ENCODE results near the gene TLCD1.

TLCD1 gene

DNA sequence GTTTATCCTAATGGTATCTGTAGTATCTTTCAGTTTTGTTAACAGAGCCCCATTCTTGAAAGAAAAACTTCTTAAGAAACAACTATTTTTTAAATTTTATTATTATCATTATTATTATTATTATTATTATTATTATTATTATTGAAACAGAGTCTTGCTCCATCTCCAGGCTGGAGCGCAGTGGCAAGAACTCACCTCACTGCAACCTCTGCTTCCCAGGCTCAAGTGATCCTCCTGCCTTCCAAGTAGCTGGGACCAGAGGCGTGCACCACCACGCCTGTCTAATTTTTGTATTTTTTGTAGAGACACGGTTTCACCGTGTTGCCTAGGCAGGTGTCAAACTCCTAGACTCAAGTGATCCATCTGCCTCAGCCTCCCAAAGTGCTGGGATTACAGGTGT lies 40.7 kb downstream of the TLCD1 start:
- DNase-seq: no peak

DNA sequence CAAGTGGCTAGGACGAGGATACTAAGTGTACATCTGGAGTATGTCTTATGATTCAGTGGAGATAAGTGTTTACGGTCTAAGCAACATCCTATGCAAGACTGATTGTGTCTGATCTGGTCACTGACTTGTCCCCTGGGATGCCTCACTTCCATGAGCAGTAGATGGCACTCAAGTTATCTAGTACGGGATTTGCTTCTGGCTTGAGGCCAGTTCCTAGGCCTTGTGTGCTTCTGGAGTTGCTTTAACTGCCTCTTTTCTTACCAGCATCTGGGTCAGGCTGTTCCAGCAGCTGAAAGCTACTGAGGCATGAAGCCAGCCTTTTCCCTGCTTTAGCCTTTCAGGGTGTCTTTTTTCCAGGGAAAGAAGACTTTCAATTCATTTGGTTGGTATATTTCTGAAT lies 41.1 kb downstream of the TLCD1 start:
- peak in 1 of 4 experiments; percentile 6 for DNase-seq

DNA sequence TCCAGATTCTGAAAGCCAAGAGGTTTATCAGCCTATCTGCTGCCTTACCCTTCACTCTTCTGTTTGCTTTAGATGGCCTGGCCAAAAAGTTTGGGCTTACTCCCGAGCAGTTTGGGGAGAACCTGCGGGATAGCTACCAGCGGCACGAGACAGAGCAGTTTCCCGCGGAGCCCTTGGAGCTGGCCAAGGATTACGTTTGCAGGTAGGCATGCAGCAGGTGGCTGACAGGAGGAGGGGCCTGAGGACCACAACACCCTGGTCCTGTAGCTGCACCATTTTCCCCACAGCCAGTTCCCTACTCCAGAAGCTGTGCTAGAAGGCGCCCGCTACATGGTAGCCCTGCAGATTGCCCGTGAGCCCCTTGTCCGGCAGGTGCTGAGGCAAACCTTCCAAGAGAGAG lies 43.4 kb downstream of the TLCD1 start:
- no peak for DNase-seq

DNA sequence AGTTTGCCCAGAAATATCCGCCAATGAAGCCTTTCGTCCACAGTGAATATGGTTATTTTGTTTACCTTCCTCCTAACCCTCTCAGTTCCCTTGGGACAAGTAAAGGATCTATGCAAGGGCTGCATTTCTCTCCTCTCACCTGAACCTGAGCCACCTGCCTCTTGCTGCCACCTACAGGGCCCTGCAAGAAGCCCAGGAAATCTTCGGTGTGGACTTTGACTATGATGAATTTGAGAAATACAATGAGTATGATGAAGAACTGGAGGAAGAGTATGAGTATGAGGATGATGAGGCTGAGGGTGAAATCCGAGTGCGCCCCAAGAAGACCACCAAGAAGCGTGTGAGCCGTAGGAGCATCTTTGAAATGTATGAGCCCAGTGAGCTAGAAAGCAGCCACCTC lies 50.1 kb downstream of the TLCD1 start:
- no peak for DNase-seq

DNA sequence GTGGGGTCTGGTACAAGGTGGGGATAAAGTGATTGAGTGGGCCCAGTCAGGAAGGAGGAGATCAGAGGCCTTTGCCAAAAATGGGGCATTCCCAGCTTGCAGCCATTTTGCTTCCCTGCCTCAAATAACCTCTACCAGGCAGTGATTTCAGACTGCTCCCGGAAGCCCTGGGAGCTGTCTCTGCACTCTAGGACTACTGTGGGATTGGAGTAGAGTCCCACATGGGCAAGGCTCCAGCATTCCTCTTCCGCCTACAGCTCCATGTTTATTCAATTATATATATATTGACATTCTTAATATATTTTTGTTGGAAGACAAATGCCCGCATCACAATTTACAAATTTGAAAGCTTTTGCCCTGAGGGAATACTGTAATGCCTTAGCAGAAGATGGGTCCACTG lies 50.5 kb downstream of the TLCD1 start:
- DNase-seq: no peak
